ENCODE results near the gene KIAA1328. TPM values are rescaled to one million over a fixed set of nuclear protein-coding genes. Genes with fewer than 3 reads are reported as not detected.

Gene KIAA1328
- total RNA-seq, 1 donor from 2014 or later, result 11.9 TPM

DNA sequence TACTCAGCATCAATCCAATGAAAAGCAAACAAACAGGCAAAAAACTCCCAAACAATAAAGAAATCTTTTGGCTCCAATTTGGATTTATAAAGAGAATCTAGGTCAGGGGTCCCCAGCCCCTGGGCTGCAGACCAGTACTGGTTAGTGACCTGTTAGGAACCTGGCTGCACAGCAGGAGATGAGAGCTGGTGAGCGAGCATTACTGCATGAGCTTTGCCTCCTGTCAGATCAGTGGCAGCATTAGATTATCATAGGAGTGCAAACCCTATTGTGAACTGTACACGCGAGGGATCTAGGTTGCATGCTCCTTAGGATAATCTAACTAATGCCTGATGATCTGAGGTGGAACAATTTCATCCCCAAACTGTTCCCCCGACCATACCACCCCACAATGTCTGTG, 102.2 kb downstream of the KIAA1328 start:
- intact Hi-C loops (cut with DNase I), result no loop called here
- Histone ChIP-seq H3K27me3 (no peaks in the 10 kb centered on the region), H3K4me3 (no peak overlapping the region), H3K36me3 (no peaks in the 10 kb centered on the region), H3K4me1 (no peaks in the 10 kb centered on the region), H3K27ac (no peak overlapping the region), H3K9me3 (no peaks in the 10 kb centered on the region)
- DNase-seq, result no peak
- TF ChIP-seq, protein P1, sequence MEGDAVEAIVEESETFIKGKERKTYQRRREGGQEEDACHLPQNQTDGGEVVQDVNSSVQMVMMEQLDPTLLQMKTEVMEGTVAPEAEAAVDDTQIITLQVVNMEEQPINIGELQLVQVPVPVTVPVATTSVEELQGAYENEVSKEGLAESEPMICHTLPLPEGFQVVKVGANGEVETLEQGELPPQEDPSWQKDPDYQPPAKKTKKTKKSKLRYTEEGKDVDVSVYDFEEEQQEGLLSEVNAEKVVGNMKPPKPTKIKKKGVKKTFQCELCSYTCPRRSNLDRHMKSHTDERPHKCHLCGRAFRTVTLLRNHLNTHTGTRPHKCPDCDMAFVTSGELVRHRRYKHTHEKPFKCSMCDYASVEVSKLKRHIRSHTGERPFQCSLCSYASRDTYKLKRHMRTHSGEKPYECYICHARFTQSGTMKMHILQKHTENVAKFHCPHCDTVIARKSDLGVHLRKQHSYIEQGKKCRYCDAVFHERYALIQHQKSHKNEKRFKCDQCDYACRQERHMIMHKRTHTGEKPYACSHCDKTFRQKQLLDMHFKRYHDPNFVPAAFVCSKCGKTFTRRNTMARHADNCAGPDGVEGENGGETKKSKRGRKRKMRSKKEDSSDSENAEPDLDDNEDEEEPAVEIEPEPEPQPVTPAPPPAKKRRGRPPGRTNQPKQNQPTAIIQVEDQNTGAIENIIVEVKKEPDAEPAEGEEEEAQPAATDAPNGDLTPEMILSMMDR (IDR thresholded peaks at IDR 0.05), result no peak
- no peak for ATAC-seq

DNA sequence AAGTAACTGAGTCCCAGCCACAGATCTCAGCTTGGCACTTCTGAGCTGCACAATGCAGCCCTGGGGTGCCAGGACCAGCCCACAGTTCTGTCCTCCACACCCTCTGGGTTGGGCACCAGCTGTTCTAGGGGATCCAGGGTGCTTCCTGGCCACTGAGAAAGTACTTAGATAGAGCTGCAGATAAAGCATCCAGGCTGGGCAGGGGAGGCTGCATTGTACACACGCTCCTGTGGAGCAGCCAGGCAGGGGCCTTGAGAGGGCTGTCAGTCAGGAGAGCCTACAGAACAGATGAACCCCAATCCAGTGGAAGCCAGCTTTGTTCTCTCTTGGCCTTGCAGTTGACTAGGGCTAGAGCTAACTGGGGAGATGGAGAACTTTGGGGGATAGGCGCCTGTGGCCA, 104.6 kb downstream of the KIAA1328 start:
- Histone ChIP-seq H3K36me3 (no peaks in the 10 kb centered on the region), H3K9me3 (peaks cover 4% of the 10 kb centered on the region), H3K4me1 (no peaks in the 10 kb centered on the region), H3K27me3 (no peaks in the 10 kb centered on the region), H3K27ac (no peak overlapping the region), H3K4me3 (no peak overlapping the region)
- intact Hi-C loops (cut with DNase I), result no loop called here
- TF ChIP-seq, protein P1 (IDR thresholded peaks at IDR 0.05), result no peak
- ATAC-seq (peak; percentile 12), DNase-seq (no peak)

DNA sequence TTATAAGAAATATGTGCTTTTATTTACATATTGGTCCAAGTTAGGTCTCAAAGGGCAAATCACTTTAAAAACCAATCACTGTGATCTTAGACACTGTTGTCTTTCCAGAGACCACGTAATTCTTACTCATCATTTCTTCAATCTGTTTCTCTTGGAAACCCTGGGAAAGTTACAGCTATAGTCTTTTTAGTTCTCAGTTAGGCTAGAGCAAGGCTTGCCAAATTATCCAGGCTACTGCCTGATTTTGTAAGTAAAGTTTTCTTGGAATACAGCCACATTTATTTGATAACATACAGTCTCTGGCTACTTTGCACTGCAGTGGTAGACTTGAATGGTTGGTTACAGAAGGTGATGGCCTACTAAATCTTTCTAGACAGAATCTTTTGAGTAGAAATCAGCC, 106.0 kb downstream of the KIAA1328 start:
- DNase-seq, result no peak
- TF ChIP-seq, protein P1 (IDR thresholded peaks at IDR 0.05), result no peak
- H3K4me1 ChIP-seq, result no peaks in the 10 kb centered on the region
- no peak for ATAC-seq
- intact Hi-C loops (cut with DNase I), result no loop called here
- no peaks in the 10 kb centered on the region for H3K27me3 ChIP-seq
- no peaks in the 10 kb centered on the region for H3K36me3 ChIP-seq
- peaks cover 9% of the 10 kb centered on the region for H3K9me3 ChIP-seq
- H3K4me3 ChIP-seq, result no peak overlapping the region
- H3K27ac ChIP-seq, result no peak overlapping the region

DNA sequence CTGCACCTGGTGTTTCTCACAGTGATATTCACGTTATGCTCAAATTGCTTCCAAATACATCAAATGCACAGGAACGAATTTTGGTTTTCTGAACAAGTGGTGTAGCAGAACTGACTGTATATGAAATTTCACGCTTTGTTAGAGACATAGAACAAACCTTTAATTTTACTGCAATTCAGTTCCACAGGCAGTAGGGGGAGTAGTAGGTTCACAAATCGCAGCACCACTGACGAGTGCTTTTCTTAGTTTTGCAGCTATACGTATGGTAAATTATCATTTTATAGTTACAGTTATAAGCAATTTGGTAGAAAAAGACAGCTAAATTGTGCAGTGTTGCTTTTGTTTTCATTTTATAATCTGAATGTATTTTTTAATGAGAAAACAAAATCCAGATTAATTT, 113.3 kb downstream of the KIAA1328 start:
- H3K27me3 ChIP-seq, result no peaks in the 10 kb centered on the region
- peaks cover 9% of the 10 kb centered on the region for H3K9me3 ChIP-seq
- H3K27ac ChIP-seq, result no peak overlapping the region
- intact Hi-C loops (cut with DNase I), result no loop called here
- no peaks in the 10 kb centered on the region for H3K36me3 ChIP-seq
- H3K4me3 ChIP-seq, result no peak overlapping the region
- ATAC-seq (peak; percentile 40), DNase-seq (no peak)
- TF ChIP-seq, protein P1 (IDR thresholded peaks at IDR 0.05), result peak; percentile 44
- H3K4me1 ChIP-seq, result no peaks in the 10 kb centered on the region

DNA sequence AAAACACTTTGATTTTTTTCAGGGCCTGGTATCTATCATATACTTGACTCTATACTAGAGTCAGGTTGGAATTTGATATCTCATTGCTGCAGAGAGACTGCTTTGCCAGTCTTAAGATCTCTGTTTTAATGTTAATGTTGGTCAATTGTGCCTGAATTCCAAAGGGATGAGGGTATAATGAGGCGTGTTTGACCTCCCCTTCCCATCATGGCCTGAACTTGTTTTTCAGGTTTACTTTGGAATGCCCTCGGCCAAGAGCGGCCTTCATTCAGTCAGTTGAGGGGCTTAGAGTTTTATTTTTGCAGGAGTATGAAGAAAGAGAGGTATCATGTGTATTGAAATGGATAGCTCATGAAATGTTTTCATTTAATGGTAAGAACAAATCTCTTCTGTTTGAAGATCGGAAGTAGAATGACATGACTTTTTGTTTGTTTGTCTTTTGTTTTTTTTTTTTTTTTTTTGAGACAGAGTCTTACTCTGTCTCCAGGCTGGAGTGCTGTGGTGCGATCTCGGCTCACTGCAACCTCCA, 119.0 kb downstream of the KIAA1328 start:
- no peaks in the 10 kb centered on the region for H3K36me3 ChIP-seq
- H3K9me3 ChIP-seq, result no peaks in the 10 kb centered on the region
- ATAC-seq (peak; percentile 54), DNase-seq (no peak)
- TF ChIP-seq, protein P1 (IDR thresholded peaks at IDR 0.05), result no peak
- H3K27ac ChIP-seq, result no peak overlapping the region
- H3K4me1 ChIP-seq, result no peaks in the 10 kb centered on the region
- H3K27me3 ChIP-seq, result no peaks in the 10 kb centered on the region
- intact Hi-C loops (cut with DNase I), result no loop called here
- H3K4me3 ChIP-seq, result no peak overlapping the region

DNA sequence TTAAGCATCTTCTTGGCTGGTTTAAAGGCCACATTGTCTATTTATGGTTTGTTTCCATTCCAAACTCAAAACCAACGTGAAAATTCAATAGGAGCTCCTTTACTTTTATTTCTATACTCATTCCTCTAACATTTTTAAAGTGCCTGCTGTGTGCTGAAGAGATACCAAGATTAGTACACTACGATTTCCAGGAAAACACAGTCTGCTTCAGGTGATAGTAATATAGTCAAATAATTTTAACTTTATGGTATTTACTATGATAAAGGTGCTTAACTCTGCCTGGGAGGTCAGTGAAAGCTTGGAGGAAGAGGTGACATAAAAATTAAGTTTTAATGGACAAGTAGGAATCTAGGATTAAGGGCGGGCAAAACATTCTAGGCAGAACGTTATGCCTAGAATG, 121.4 kb downstream of the KIAA1328 start:
- TF ChIP-seq, protein P1 (IDR thresholded peaks at IDR 0.05), result no peak
- Histone ChIP-seq H3K36me3 (no peaks in the 10 kb centered on the region), H3K27ac (no peak overlapping the region), H3K4me3 (no peak overlapping the region), H3K27me3 (no peaks in the 10 kb centered on the region), H3K4me1 (no peaks in the 10 kb centered on the region), H3K9me3 (no peaks in the 10 kb centered on the region)
- no peak for DNase-seq
- intact Hi-C loops (cut with DNase I), result no loop called here
- no peak for ATAC-seq

Measured in upper lobe of right lung (tissue), 1 donor.